Measurements from ENCODE around the gene VPS39.

VPS39 gene

GRCh38 chr15:42144841-42145375, 63.2 kb downstream of the VPS39 start:
- DNase-seq, result no peak

GRCh38 chr15:42143866-42144625, 64.1 kb downstream of the VPS39 start:
- DNase-seq, result no peak

- no peak for DNase-seq
Observed at GRCh38 chr15:42143356-42143755, 64.7 kb downstream of the VPS39 start.

- no peak for DNase-seq
Observed at GRCh38 chr15:42141795-42142667, 66.1 kb downstream of the VPS39 start.

- no peak for DNase-seq
Observed at GRCh38 chr15:42141246-42141645, 66.9 kb downstream of the VPS39 start.

GRCh38 chr15:42140383-42141070, 67.6 kb downstream of the VPS39 start:
- no peak for DNase-seq

GRCh38 chr15:42139596-42139995, 68.5 kb downstream of the VPS39 start:
- DNase-seq, result no peak

GRCh38 chr15:42138968-42139386, 69.1 kb downstream of the VPS39 start:
- DNase-seq, result no peak

- no peak for DNase-seq
Observed at GRCh38 chr15:42138411-42138810, 69.7 kb downstream of the VPS39 start.

GRCh38 chr15:42137461-42138261, 70.4 kb downstream of the VPS39 start:
- peak in 1 of 5 experiments; percentile 24 for DNase-seq

- no peak for DNase-seq
Observed at GRCh38 chr15:42136513-42136912, 71.6 kb downstream of the VPS39 start.

GRCh38 chr15:42135351-42135750, 72.8 kb downstream of the VPS39 start:
- DNase-seq, result no peak

- DNase-seq, result no peak
Observed at GRCh38 chr15:42134617-42135245, 73.4 kb downstream of the VPS39 start.

- peak in 3 of 5 experiments; percentile 19 to 62 (median 34) for DNase-seq
Observed at GRCh38 chr15:42133886-42134502, 74.1 kb downstream of the VPS39 start.

- no peak for DNase-seq
Observed at GRCh38 chr15:42133356-42133755, 74.7 kb downstream of the VPS39 start.

- no peak for DNase-seq
Observed at GRCh38 chr15:42131826-42132806, 76.0 kb downstream of the VPS39 start.

- no peak for DNase-seq
Observed at GRCh38 chr15:42131006-42131405, 77.1 kb downstream of the VPS39 start.

- no peak for DNase-seq
Observed at GRCh38 chr15:42130246-42130986, 77.7 kb downstream of the VPS39 start.

- DNase-seq, result no peak
Observed at GRCh38 chr15:42129364-42129763, 78.7 kb downstream of the VPS39 start.
